Prostate gland (tissue), 2 donors: ENCODE results near the gene HNRNPA1.

ENCODE experiments used
- CTCF ChIP-seq, 4 experiments: fragments of 200-600 bp in 2 of 4; fragments of 450-650 bp in 2 of 4; sonication (generic) in 2 of 4; IDR thresholded peaks; 1 replicate in 3 of 4; 2 replicates in 1 of 4; pipeline ENCODE4 v1.5.1; 2016 to 2019; ENCODE audit warnings: antibody characterized with exemption in 4 of 4, mild to moderate bottlenecking in 2 of 4, moderate library complexity in 2 of 4
- POLR2AphosphoS5 ChIP-seq: sonication (generic); formaldehyde crosslinking; IDR thresholded peaks from one replicate; pipeline ENCODE4 v1.6.1; 2017; ENCODE audit warnings: antibody characterized with exemption

- TF ChIP-seq CTCF (IDR thresholded peaks at IDR 0.05) = no peak
- no peak for TF ChIP-seq POLR2AphosphoS5
Measured at GRCh38 chr12:54261815-54262402, 18.6 kb upstream of the HNRNPA1 start.
